A549 (cell line): ENCODE data around the gene TUBB6. TPM values are rescaled to one million over a fixed set of nuclear protein-coding genes. Genes with fewer than 3 reads are reported as not detected.

ENCODE experiments used
- ATAC-seq, 2 experiments: fragments of 200-7000 bp in 1 of 2; fragments of >200 bp in 1 of 2; cut with Nextera tagmentation in 1 of 2; cut with Tn5 transposase in 1 of 2; 3 replicates each; pipeline versions ENCODE4 v1.8.0 to v1.9.1; 2018 to 2020; ENCODE audit warnings: mild to moderate bottlenecking in 1 of 2, moderate library complexity in 1 of 2
- CTCF ChIA-PET: fragments of 300-600 bp; sonication (Branson Sonifier 250); formaldehyde crosslinking; extraction: SDS; loops from one replicate; lab custom pipeline; 2021; ENCODE audit warnings: antibody characterized with exemption, inconsistent platforms; lab: Yijun Ruan, JAX
- POLR2A ChIA-PET: fragments of 350-600 bp; formaldehyde crosslinking; extraction: SDS; loops from one replicate; lab custom pipeline; 2021; ENCODE audit warnings: antibody characterized with exemption, inconsistent platforms; lab: Yijun Ruan, JAX
- DNase-seq, 2 experiments: peaks; one replicate each; pipeline versions ENCODE4 v3.0.0 to v3.0.0-alpha.2; 2011 to 2016; ENCODE audit warnings: low read depth in 1 of 2, low spot score in 1 of 2
- FAIRE-seq: peaks from 2 replicates; lab custom pipeline; 2011; peaks lifted over from hg19 to GRCh38; lab: Jason Lieb, UNC
- H3K27ac ChIP-seq, 2 experiments: fragments of >200 bp; sonication (Bioruptor Twin); formaldehyde crosslinking; 3 replicates each; pipeline ENCODE4 v1.5.1; 2016 to 2017
- H3K4me1 ChIP-seq: fragments of >200 bp; sonication (Bioruptor Twin); formaldehyde crosslinking; 3 replicates; pipeline ENCODE4 v1.6.1; 2016
- H3K4me2 ChIP-seq: fragments of >200 bp; sonication (Bioruptor Twin); formaldehyde crosslinking; 3 replicates; pipeline ENCODE4 v1.6.1; 2016
- H3K4me3 ChIP-seq: fragments of >200 bp; sonication (Bioruptor Twin); formaldehyde crosslinking; 3 replicates; pipeline ENCODE4 v1.5.1; 2016
- H3K9me3 ChIP-seq: fragments of >200 bp; sonication (Bioruptor Twin); formaldehyde crosslinking; 3 replicates; pipeline ENCODE4 v1.6.1; 2016
- BHLHE40 ChIP-seq: IDR thresholded peaks from 2 replicates; pipeline ENCODE4 v1.6.1; 2012; ENCODE audit warnings: low read depth, low read length, inconsistent platforms
- E2F6 ChIP-seq: IDR thresholded peaks from 2 replicates; pipeline ENCODE4 v1.6.1; 2012; ENCODE audit warnings: low read depth, borderline replicate concordance
- EP300 ChIP-seq, 2 experiments: fragments of >200 bp; sonication (Bioruptor Twin); formaldehyde crosslinking; IDR thresholded peaks; 2 replicates in 1 of 2; 3 replicates in 1 of 2; pipeline ENCODE4 v1.6.1; 2016 to 2017
- HDAC2 ChIP-seq: fragments of 200-600 bp; sonication (generic); IDR thresholded peaks from 2 replicates; pipeline ENCODE4 v1.6.1; 2016
- HEYL ChIP-seq: fragments of 250-450 bp; sonication (Bioruptor Pico); IDR thresholded peaks from 2 replicates; pipeline ENCODE4 v1.8.0; 2021; ENCODE audit warnings: mild to moderate bottlenecking, moderate library complexity
- HOXA7 ChIP-seq: fragments of 250-450 bp; sonication (Bioruptor Pico); IDR thresholded peaks from 2 replicates; pipeline ENCODE4 v1.5.0; 2020; ENCODE audit warnings: mild to moderate bottlenecking, moderate library complexity
- HOXB5 ChIP-seq: fragments of 250-450 bp; sonication (Bioruptor Pico); IDR thresholded peaks from 2 replicates; pipeline ENCODE4 v1.5.0; 2020; ENCODE audit warnings: mild to moderate bottlenecking, moderate library complexity
- KDM5A ChIP-seq: fragments of 200-600 bp; sonication (generic); IDR thresholded peaks from 2 replicates; pipeline ENCODE4 v1.6.1; 2016; ENCODE audit warnings: antibody characterized with exemption, mild to moderate bottlenecking
- MAZ ChIP-seq: fragments of 150-350 bp; IDR thresholded peaks from 2 replicates; pipeline ENCODE4 v1.6.1; 2014; ENCODE audit warnings: antibody characterized with exemption, low read depth, low read length, borderline replicate concordance
- NPAS2 ChIP-seq: fragments of 250-450 bp; sonication (Bioruptor Pico); IDR thresholded peaks from 2 replicates; pipeline ENCODE4 v1.8.0; 2022; ENCODE audit warnings: mild to moderate bottlenecking, moderate library complexity, borderline replicate concordance
- NR3C1 ChIP-seq: fragments of >200 bp; sonication (Bioruptor Twin); formaldehyde crosslinking; IDR thresholded peaks from 3 replicates; pipeline ENCODE4 v1.6.1; 2017
- POLR2A ChIP-seq: IDR thresholded peaks from 2 replicates; pipeline ENCODE4 v1.6.1; 2012; ENCODE audit warnings: mild to moderate bottlenecking, low read length
- SREBF2 ChIP-seq: fragments of 450-650 bp; IDR thresholded peaks from 2 replicates; pipeline ENCODE4 v1.6.1; 2014; ENCODE audit warnings: mild to moderate bottlenecking, moderate library complexity
- ZC3H11A ChIP-seq: fragments of 450-650 bp; IDR thresholded peaks from 2 replicates; pipeline ENCODE4 v1.6.1; 2014; ENCODE audit warnings: antibody characterized with exemption, mild to moderate bottlenecking
- ZFP36 ChIP-seq: fragments of 450-650 bp; IDR thresholded peaks from 2 replicates; pipeline ENCODE4 v1.6.1; 2014; ENCODE audit warnings: borderline replicate concordance; ENCODE audit not compliant: partially characterized antibody
- ZNF302 ChIP-seq: fragments of 250-450 bp; sonication (Bioruptor Pico); IDR thresholded peaks from 2 replicates; pipeline ENCODE4 v1.9.0; 2021; ENCODE audit warnings: inconsistent platforms, mild to moderate bottlenecking, moderate library complexity
- ZSCAN20 ChIP-seq: fragments of 250-450 bp; sonication (Bioruptor Pico); IDR thresholded peaks from 2 replicates; pipeline ENCODE4 v1.8.0; 2022; ENCODE audit warnings: mild to moderate bottlenecking, moderate library complexity
- WGBS: methylation state at CpG from one replicate; pipeline ENCODE4 v1.1.6; 2017; ENCODE audit errors: missing lambda C conversion rate; 5-methylcytosine and 5-hydroxymethylcytosine counted together
- polyA plus RNA-seq, 4 experiments: library from polyadenylated mRNA; depleted of rRNA in 3 of 4; stranded (reverse); fragments of >200 nt; fragmentation: RNase III in 1 of 4; extraction: RNeasy Plus Mini Kit Qiagen cat#74134 plus additional on column Dnase treatment in 1 of 4; gene quantifications; 2 replicates in 3 of 4; 3 replicates in 1 of 4; pipeline ENCODE4 v1.2.3, GENCODE V29; 2011 to 2017
- TF ChIP-seq, protein P1 (sequence below): fragments of 250-450 bp; sonication (Bioruptor Pico); IDR thresholded peaks from 2 replicates; pipeline ENCODE4 v1.5.0; 2020; ENCODE audit warnings: low read depth, mild to moderate bottlenecking, moderate library complexity

Gene TUBB6
- polyA plus RNA-seq, 2 of the 4 experiments (the other 2 are of a cell fraction): 88.5 to 235 TPM

DNA sequence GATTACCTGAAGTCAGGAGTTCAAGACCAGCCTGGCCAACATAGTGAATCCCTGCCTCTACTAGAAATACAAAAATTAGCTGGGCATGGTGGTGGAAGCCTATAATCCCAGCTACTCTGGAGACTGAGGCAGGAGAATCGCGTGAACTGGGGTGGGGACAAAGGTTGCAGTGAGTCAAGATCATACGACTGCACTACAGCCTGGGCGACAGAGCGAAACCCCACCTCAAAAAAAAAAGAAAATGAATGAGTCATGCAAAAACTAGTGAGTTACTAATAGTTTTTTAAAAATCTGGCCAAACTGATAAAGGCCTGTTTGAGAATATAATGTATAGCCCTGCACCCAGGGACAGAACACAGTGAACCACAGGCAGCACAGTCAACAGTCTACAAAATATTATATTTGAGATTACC, 51.5 kb downstream of the TUBB6 start (continued):
- TF ChIP-seq HEYL (CRISPR knock-in tag) (no peak), E2F6 (no peak), POLR2A (no peak)

DNA sequence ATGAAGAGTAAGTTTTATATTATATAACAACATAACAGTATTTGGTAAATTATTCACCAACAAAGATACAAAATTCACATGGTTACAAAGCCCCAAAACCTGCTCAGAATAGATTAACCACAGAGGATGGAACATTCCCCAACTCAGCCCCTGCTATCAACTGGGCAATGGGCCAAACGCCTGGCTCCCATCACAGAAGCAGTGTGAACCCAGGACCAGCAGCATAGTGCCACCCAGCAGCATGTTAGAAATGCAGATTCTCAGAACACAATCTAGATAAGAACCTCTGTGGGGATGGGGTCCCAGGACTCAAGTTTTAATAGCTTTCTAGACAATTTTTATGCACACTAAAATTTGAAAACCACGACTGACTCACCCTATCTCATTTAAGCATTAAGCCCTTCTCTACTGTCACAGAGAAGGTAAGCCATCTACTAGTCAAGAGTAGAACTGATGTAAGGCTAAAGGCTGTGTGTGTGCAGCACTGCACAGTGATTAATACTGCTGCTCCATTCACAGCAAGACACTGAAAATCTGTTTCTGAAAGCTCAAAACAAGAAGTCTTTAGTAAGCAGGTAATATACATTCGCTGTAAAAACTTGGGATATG, 53.8 kb downstream of the TUBB6 start:
- CTCF ChIA-PET: interaction anchor here (1.2 kb wide), 1 partner anchor 34 kb away, joined by 4 read pairs; no protein-coding TSS in a partner anchor
- Histone ChIP-seq H3K4me3 (no peak overlapping the region), H3K9me3 (no peaks in the 10 kb centered on the region), H3K4me1 (no peaks in the 10 kb centered on the region), H3K4me2 (no peak overlapping the region), H3K27ac (no peak overlapping the region)
- TF ChIP-seq POLR2A: no peak
- DNase-seq (no peak), ATAC-seq (no peak), FAIRE-seq (no peak)
- POLR2A ChIA-PET: no interaction called here
- 72% methylated on average over 3 of the region's 3 CpGs for WGBS

DNA sequence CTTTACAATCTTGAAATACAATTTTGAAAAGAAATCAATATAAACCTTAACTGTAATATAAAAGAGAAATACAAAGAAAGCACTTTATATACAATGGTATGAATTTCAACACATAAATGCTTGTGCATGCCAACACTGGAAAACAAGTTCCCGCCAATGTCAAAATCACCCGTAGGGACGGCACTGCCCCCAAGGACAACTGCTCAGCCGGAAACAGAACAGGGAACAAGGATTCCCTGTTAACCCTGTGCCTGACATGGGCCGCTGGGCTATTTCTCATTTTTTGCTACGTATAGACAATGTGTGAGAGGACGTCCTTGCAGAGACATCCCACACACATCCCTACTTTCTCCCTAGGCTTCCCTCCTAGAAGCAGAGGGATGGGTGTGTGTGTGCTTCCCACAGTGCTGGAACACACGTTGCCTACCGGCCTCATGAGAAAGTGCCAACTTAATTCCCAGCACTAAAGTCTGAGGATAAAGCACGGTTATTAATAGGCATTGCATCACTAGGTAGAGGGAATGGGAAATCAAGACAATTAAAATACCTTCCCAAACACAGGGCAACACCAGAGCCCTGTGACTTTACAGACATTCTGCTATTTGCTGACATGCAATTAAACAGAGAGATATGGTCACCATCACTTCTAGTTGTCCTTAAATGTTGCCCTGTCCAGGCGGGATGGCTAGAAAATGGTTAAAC, 54.6 kb downstream of the TUBB6 start:
- no peak for FAIRE-seq
- 89% methylated on average over 11 of the region's 11 CpGs for WGBS
- no peak overlapping the region for H3K4me2 ChIP-seq
- H3K9me3 ChIP-seq: no peaks in the 10 kb centered on the region
- no peak overlapping the region for H3K27ac ChIP-seq
- ATAC-seq: no peak
- POLR2A ChIA-PET: no interaction called here
- no peak overlapping the region for H3K4me3 ChIP-seq
- no peaks in the 10 kb centered on the region for H3K4me1 ChIP-seq
- TF ChIP-seq ZNF302 (CRISPR knock-in tag) (no peak), ZFP36 (no peak), EP300 (IDR thresholded peaks at IDR 0.05) (no peak), HOXA7 (CRISPR knock-in tag) (no peak), E2F6 (no peak), NPAS2 (CRISPR knock-in tag) (no peak), HOXB5 (CRISPR knock-in tag) (no peak), MAZ (no peak)
- CTCF ChIA-PET: interaction anchor here (1.2 kb wide), 1 partner anchor 34 kb away, joined by 4 read pairs; no protein-coding TSS in a partner anchor
- no peak for DNase-seq

- no peak overlapping the region for H3K27ac ChIP-seq
- H3K4me2 ChIP-seq: no peak overlapping the region
- H3K9me3 ChIP-seq: no peaks in the 10 kb centered on the region
- H3K4me3 ChIP-seq: no peak overlapping the region
- ATAC-seq (no peak), DNase-seq (no peak), FAIRE-seq (no peak)
- WGBS: 91% methylated on average over 8 of the region's 8 CpGs
- ChIA-PET POLR2A (no interaction called here), CTCF (no interaction called here)
- TF ChIP-seq ZSCAN20 (CRISPR knock-in tag): no peak
- TF ChIP-seq NR3C1: no peak
- TF ChIP-seq BHLHE40: no peak
- TF ChIP-seq KDM5A: no peak
- no peak for TF ChIP-seq HDAC2
- TF ChIP-seq HOXA7 (CRISPR knock-in tag): no peak
- no peak for TF ChIP-seq ZC3H11A
- TF ChIP-seq, protein P1, sequence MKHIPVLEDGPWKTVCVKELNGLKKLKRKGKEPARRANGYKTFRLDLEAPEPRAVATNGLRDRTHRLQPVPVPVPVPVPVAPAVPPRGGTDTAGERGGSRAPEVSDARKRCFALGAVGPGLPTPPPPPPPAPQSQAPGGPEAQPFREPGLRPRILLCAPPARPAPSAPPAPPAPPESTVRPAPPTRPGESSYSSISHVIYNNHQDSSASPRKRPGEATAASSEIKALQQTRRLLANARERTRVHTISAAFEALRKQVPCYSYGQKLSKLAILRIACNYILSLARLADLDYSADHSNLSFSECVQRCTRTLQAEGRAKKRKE (CRISPR knock-in tag): no peak
- TF ChIP-seq SREBF2: no peak
- H3K4me1 ChIP-seq: no peaks in the 10 kb centered on the region
Measured at GRCh38 chr18:12366379-12366778, 58.3 kb downstream of the TUBB6 start.
